Measurements from ENCODE around the gene SSNA1. TPM values are rescaled to one million over a fixed set of nuclear protein-coding genes. Genes with fewer than 3 reads are reported as not detected.

Gene SSNA1
- total RNA-seq, 1 donor from 2014 or later, result 88.8 TPM

Other genes starting within 250 kb of the SSNA1 start
- gene FBXW5, start 243.9 kb upstream of the SSNA1 start, total RNA-seq, result 117 and 119 TPM in 2 replicates
- 3.1 and 4.2 TPM in 2 replicates for gene C8G, start 243.4 kb upstream of the SSNA1 start, total RNA-seq
- 3.2 and 3.8 TPM in 2 replicates for gene LCN12, start 236.4 kb upstream of the SSNA1 start, total RNA-seq
- 5.2 and 5.3 TPM in 2 replicates for gene PTGDS, start 211.2 kb upstream of the SSNA1 start, total RNA-seq
- gene LCNL1, start 205.7 kb upstream of the SSNA1 start, total RNA-seq, result not detected in 2 replicates
- gene PAXX, start 196.3 kb upstream of the SSNA1 start, total RNA-seq, result 79.8 and 84.2 TPM in 2 replicates
- gene CLIC3, start 192.1 kb upstream of the SSNA1 start, total RNA-seq, result 1.4 and 1.8 TPM in 2 replicates
- 30.0 and 33.9 TPM in 2 replicates for gene ABCA2, start 160.4 kb upstream of the SSNA1 start, total RNA-seq
- 1.7 and 1.9 TPM in 2 replicates for gene FUT7, start 156.6 kb upstream of the SSNA1 start, total RNA-seq
- 56.7 and 57.3 TPM in 2 replicates for gene NPDC1, start 142.5 kb upstream of the SSNA1 start, total RNA-seq
- gene ENTPD2, start 134.6 kb upstream of the SSNA1 start, total RNA-seq, result not detected in 2 replicates
- 19.7 and 21.1 TPM in 2 replicates for gene SAPCD2, start 118.1 kb upstream of the SSNA1 start, total RNA-seq
- 15.1 and 15.7 TPM in 2 replicates for gene UAP1L1, start 111.2 kb upstream of the SSNA1 start, total RNA-seq
- 50.4 and 54.3 TPM in 2 replicates for gene MAN1B1, start 101.7 kb upstream of the SSNA1 start, total RNA-seq
- 251 and 260 TPM in 2 replicates for gene DPP7, start 73.9 kb upstream of the SSNA1 start, total RNA-seq
- gene GRIN1, start 49.5 kb upstream of the SSNA1 start, total RNA-seq, result 0.15 and 0.37 TPM in 2 replicates
- not detected in 2 replicates for gene LRRC26, start 18.6 kb upstream of the SSNA1 start, total RNA-seq
- not detected in 2 replicates for gene TMEM210, start 16.6 kb upstream of the SSNA1 start, total RNA-seq
- 77.0 and 77.9 TPM in 2 replicates for gene ANAPC2, start 116 bp upstream of the SSNA1 start, total RNA-seq
- 9.5 and 9.9 TPM in 2 replicates for gene TPRN, start 12.1 kb downstream of the SSNA1 start, total RNA-seq
- 29.4 and 30.7 TPM in 2 replicates for gene TMEM203, start 17.0 kb downstream of the SSNA1 start, total RNA-seq
- gene NDOR1, start 17.0 kb downstream of the SSNA1 start, total RNA-seq, result 40.9 and 45.3 TPM in 2 replicates
- 4.3 and 5.0 TPM in 2 replicates for gene RNF208, start 33.6 kb downstream of the SSNA1 start, total RNA-seq
- gene CYSRT1, start 36.5 kb downstream of the SSNA1 start, total RNA-seq, result 0.27 TPM in 2 replicates
- gene RNF224, start 38.8 kb downstream of the SSNA1 start, total RNA-seq, result not detected in 2 replicates
- not detected in 2 replicates for gene SLC34A3, start 42.2 kb downstream of the SSNA1 start, total RNA-seq
- 275 and 280 TPM in 2 replicates for gene TUBB4B, start 52.6 kb downstream of the SSNA1 start, total RNA-seq
- gene STPG3, start 62.6 kb downstream of the SSNA1 start, total RNA-seq, result 0.27 TPM in 1 of 2 replicates, not detected in the other
- gene NELFB, start 66.7 kb downstream of the SSNA1 start, total RNA-seq, result 64.6 and 66.9 TPM in 2 replicates
- gene TOR4A, start 89.0 kb downstream of the SSNA1 start, total RNA-seq, result 16.8 and 16.9 TPM in 2 replicates
- 1.5 and 1.8 TPM in 2 replicates for gene NRARP, start 113.6 kb downstream of the SSNA1 start, total RNA-seq
- 8.7 and 8.9 TPM in 2 replicates for gene EXD3, start 234.5 kb downstream of the SSNA1 start, total RNA-seq
- gene NOXA1, start 234.7 kb downstream of the SSNA1 start, total RNA-seq, result 0.44 and 0.80 TPM in 2 replicates